HG03066 (cell line): ENCODE results near the gene DPM1.
A peak's percentile ranks its signal among the peaks of the same experiment; 100 is the strongest.
"Not testable (repeated sequence)": the region's sequence is repeated elsewhere in the genome, so short reads cannot be mapped to it uniquely, and the experiment has no call there.

Experiments
- ATAC-seq: cut with Tn5 transposase; IDR thresholded peaks from one replicate; pipeline ENCODE4 v1.9.1; 2021; ENCODE audit warnings: low read depth; ENCODE audit not compliant: unreplicated experiment

DPM1 gene

DNA sequence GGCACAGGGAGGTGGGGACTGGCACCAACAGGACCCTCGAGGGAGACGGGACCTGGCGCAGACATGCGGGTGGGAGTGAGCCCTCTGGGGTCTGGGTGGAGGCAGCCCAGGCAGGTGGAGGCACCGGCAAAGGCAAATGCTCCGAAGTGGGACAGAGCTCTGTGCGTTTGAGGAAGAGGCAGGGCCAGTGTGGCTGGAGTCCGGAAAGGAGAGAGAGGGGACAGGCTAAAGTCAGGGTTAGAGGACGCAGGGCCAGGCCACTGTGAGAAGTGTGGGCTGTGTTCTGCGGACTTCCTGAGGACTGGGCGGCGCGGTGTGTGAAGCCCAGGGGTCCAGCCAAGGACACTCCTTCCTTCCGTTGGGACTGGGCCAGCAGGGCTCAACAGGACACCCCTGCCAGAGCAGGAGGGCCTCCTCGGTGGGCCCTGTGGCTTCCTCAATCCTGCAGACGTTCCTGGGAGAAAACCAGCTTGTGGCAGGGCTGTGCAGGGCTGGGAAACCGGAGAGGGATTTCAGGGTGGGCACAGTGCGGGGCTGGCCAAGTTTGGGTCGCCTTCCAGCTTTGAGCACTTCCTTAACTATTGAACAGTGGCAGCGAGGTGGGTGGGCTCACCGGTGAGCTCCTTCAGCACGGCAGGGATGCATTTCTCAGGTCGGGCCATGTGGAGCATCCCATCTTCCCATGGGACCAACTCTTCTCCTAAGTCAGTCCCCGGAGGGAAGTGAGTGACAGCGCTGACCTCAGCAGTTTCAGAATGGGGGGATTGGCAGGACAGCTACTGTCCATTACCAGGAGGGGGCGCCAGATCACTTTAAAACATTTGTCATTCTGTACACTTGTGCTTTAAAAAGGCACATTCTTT is 22.8 kb upstream of the DPM1 start:
- ATAC-seq, result no peak

DNA sequence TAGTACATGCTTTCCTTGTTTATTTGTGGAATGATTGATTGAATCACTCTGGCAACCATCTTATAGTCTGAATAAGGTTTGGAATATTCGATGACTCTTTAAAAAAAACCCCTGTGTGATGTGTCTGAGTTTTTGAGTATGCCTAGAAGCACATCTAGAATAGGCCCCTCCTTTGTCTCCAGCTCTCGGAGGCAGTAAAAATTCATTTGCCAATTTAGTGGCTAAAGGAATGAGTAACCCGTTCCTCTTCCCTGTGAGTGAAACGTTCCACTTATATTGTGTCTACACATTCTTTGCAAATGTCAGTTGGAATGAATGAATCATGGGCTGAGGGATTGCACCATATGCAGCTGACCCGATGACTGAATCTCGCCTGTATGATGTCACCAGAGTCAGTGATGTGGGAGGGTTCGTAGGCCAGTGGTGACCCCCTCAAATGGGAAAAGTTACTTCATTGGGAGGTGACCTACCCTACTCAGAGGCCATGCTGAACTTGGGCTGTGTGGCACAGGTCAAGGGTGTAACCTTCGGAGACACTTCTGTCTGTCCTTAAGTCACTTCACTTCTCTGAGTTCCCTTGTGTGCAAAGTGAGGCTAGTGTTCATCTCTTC is 21.8 kb upstream of the DPM1 start:
- ATAC-seq, result no peak

DNA sequence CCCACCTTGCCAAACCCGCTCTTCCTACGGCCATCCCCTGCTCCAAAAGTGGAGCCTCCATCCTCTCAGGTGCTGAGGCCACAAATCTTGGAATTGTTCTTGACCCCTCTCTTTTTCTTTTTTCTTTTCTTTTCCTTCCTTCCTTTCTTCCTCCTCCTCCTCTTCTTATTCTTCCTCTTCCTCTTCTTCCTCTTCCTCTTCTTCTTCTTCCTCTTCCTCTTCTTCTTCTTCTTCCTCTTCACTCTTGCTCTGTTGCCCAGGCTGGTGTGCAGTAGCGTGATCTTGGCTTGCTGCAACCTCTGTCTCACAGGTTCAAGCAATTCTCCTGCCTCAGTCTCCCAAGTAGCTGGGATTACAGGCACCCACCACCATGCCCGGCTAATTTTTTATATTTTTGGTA is 20.2 kb upstream of the DPM1 start:
- ATAC-seq, result not testable (repeated sequence)

DNA sequence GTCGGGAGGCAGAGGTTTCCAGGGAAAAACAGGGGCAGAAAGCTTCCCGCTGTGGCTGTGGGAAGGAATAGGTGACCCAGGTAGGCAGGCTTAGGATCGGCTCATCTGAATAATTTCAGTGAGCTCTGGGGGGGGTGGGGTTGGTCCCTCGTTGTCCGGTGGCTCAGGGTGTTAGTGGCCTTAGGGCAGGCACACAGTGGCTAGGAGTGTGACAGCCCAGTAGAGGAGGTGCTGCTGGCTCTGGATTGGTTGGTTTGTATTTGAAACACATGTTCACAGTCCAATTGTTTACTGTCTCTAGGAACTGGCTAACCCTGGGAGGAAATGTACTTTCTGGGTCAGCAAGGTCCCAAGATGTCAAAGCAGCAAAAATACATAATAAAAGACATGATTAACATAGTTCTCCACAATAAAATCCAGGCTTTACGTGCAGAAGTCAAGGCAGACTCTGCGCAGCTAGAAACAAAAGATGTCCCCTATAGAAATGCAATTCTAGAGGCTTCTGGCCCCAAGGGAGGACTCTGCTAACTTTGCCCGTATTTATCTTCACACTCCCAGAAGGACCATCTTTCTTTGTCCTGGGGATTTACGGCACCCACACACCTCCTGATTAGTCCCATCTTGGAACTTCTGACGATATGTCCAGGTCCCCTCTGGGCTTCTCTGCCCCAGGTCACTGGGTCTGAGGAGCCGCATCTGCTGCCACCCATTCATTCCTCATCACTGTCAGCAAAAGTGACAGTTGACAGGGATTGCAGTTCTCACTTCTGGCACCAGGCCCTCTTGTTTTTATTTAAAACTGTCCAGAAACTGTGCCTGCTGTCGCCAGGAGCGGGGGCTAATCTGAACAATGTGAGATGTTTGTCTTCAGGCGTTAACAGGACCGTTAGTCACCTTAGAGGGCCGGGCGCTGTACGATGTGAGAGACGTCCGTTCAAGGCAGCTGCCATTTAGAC is 19.0 kb upstream of the DPM1 start:
- ATAC-seq, result no peak

DNA sequence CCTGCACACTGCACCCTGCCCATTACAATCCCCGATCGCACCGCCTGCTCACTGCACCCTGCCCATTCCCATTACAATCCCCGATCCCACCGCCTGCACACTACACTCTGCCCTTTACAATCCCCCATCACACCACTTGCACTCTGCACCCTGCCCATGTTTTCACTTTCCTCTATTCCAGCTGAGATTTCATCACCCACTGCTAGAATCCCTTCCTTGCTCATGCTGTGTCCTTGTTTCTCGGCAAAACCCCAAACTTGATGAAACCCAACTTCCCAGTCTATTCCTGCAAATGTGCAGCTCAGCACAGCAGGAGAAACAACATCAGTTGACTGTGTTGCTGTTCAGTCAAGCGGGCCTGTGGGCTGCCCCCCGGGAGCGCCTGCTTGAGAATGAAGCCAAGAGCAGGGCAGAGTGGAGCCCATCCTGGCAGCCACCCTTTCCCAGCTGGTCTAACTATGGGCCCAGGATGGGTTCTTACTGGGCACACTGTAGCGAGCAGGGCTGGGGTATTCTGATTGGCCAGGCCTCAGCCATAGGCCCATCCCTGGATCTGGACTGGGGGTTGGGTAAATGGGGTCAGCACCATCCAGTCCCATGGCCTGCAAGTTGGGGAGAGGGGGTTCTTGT is 17.5 kb upstream of the DPM1 start:
- ATAC-seq, result no peak

DNA sequence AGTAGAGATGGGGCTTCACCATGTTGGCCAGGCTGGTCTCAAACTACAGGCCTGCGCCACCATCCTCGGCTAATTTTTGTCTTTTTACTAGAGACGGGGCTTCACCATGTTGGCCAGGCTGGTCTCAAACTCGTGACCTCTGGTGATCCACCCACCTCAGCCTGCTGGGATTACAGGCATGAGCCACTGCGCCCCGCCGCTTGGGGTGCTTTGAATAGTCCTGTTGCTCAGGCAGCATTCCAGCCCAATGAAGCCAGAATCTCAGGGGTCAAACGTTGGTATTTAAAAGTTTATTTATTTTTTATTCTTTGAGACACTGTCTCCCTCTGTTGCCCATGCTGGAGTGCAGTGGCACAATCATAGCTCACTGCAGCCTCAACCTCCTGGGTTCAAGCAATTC is 11.6 kb upstream of the DPM1 start:
- no peak for ATAC-seq

DNA sequence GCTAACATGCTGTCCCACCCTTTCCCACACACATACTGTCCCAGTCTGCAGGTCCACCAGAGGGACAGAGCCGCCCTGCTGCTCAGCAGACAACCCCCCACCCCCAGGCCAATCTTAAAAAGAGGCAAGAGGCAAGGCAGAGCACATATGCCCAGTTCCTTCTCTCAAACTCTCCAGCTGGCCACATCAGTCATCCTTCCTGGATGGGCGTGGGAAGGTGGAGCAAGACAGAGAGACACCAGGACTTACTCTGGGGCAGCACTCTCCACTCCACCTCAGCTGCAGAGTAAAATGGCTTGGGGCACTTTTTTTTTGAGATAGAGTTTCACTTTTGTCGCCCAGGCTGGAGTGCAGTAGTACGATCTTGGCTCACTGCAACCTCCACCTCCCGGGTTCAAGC is 11.1 kb upstream of the DPM1 start:
- no peak for ATAC-seq

DNA sequence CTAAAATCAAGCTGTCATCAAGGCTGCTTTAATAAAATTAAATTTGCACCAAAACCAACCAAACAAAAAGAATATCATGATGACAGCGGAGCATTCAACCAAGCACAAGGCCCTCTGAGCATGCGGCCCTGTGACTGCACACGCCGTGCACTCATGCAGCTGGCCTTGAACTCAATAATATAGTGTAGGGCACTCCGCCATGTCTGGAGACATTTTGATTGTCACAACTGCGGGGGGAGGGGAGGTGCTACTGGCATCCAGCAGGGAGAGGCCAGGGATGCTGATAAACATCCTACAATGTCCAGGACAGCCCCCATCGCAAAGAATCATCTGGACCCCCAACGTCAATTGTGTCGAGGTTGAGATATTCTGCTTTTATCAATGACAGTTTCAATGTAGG is 10.0 kb upstream of the DPM1 start:
- no peak for ATAC-seq

DNA sequence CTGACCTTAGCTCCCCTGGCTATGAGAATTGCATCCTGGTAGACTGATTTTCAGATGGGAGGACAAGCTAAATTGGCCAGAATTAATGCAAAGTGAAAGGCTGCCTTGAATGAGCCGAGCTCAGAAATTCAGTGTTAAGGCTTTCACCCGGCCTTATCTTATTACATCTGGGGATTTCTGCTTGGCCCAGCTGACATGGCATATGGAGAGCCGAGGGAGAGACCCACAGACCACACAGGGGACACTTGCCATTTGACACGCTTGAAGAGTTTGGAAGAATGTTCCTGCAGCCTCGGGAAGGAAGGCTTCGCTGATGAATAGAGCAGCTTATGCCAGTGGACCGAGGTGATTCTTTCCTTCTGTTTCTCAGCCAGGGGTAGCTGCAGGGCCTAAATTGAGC is 9.3 kb upstream of the DPM1 start:
- no peak for ATAC-seq

DNA sequence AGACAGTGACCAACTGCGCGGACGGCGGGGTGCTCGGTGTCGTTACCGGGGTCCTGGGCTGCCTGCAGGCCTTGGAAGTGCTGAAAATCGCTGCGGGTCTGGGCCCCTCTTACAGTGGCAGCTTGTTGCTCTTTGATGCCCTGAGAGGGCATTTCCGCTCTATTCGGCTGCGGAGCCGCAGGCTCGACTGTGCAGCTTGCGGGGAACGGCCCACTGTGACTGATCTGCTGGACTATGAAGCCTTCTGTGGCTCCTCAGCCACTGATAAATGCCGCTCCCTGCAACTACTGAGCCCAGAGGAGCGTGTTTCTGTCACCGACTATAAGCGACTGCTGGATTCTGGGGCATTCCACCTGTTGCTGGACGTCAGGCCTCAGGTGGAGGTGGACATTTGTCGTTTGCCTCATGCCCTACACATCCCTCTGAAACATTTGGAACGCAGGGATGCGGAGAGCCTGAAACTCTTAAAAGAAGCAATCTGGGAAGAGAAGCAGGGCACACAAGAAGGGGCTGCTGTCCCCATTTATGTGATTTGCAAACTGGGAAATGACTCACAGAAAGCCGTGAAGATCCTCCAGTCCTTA is 1.3 kb upstream of the DPM1 start:
- ATAC-seq, result no peak

DNA sequence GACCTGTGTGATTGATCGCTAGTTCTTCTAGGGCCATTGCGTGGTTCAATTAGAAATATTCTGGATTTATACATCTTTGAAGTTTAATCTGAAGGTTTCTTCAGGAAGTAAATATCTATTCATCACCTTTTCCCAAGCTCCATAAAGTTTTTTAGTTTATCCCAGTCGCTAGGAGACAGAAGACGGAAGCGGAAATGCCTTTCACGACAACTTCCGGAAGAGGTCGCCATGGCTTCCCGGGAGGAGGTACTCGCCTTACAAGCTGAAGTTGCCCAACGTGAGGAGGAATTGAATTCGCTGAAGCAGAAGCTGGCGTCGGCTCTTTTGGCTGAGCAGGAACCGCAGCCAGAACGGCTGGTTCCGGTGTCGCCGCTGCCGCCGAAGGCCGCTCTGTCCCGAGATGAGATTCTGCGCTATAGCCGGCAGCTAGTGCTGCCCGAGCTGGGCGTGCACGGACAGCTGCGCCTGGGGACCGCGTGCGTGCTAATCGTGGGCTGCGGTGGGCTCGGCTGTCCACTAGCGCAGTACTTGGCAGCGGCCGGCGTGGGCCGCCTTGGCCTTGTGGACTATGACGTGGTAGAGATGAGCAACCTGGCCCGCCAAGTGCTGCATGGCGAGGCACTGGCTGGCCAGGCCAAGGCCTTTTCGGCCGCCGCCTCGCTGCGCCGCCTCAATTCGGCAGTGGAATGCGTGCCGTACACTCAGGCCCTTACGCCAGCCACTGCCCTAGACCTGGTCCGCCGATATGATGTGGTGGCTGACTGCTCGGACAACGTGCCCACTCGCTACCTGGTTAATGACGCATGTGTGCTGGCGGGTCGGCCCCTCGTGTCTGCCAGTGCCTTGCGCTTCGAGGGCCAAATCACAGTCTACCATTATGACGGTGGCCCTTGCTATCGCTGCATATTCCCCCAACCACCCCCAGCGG is 547 bp upstream of the DPM1 start, which contains the start of gene MOCS3:
TSS of gene MOCS3 (plus strand) at position 204 of the 928 bp plus-strand sequence. CDS start at position 229, 25 bp downstream.
- ATAC-seq, result peak; percentile 75

DNA sequence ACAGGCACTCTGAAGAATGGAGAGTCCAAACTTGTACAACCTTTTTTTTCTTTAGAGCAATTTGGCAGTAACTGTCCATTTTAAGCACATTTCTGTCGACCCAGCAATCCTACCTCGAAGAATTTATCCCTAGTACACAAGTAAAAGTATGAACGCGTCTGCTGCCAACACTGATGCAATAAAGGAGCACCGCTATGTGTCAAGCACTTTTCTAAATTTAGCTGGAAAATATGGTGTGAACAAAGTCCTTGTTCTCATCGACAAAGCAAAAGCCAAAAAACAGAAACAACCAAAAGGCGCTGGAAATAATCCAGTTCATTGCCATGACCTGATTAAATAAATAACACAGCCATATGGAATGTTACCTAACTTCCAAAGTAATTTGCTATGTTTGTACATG is 1.1 kb downstream of the DPM1 start:
- ATAC-seq, result no peak

DNA sequence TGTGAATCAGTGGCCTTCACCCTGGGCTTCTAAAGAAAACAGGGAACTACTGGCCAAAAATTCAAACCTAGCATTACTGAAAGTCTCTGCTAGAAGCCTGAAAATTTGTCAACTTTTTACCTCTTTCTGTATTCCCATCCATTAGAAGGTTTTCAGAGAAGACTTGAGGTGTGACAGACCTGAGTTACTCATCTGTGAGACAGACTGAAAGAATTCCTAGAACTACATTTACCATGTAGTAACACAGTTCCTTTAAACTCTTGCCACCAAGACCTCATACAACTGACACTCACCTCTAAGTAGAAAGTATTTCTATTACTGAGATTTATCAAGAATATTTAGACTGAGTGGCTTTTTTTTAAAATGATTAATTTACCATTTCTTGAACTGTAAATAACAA is 4.5 kb downstream of the DPM1 start:
- ATAC-seq, result no peak

DNA sequence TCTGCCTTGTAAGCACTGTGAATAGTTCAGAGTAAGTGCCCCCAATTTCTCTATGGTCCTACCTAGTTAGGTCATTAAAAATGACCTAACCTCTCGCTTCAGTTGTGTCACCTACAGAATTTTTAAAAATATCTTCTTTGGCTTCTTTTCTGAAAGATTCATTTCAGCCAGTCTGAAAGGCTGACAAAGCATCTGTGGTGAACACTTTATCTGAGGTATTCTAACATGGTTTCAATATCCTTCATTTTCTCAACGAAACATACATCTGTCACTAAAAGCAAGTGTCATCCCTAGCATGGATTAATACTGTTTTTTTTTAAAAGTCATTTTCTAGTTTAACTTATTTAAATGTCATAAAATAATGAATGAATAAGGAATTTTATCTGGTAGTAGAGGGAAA is 5.1 kb downstream of the DPM1 start:
- no peak for ATAC-seq

DNA sequence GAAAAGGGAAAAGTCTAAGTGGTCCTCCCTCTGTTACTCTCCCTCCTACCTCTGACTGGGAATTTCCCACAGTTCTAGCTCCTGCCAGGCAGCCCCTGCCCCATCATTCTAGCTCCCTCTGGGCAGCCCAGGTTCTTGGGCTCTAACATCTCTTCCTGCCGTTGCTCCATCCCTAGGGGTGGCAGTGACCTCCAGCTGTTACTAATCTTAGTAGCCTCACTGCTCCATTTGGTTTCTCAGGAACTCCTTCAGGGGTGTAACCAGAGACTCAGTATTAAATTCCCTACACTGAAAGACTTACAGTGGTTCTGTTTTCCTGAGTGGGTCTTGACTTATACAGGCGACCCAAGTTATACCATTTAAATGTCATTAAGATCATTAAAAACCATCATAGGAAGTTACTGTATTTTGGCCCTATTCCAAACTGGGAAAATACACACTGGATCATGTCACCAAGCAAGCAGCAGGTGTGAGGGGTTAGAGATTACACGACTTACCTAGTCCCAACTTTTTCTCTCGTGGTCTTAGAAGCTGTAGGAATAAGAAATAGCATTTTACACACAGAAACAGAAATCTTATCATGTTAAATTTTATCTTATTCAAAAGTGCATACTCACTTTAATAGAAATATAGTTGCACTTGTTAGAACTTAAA is 10.1 kb downstream of the DPM1 start:
- no peak for ATAC-seq

DNA sequence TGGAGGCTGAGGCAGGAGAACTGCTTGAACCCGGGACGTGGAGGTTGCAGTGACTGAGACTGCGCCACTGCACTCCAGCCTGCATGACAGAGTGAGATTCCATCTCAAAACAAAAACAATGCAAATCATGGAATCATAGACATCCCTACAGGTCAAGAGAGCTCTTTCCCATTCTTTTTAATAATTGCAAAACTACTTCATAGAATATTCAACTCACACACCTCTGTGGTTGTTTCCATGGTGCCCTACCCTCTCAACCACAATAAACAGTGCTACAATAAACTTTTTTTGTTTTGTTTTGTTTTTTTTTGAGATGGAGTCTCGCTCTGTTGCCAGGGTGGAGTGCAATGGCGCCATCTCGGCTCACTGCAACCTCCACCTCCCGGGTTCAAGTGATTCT is 15.3 kb downstream of the DPM1 start:
- ATAC-seq, result no peak

DNA sequence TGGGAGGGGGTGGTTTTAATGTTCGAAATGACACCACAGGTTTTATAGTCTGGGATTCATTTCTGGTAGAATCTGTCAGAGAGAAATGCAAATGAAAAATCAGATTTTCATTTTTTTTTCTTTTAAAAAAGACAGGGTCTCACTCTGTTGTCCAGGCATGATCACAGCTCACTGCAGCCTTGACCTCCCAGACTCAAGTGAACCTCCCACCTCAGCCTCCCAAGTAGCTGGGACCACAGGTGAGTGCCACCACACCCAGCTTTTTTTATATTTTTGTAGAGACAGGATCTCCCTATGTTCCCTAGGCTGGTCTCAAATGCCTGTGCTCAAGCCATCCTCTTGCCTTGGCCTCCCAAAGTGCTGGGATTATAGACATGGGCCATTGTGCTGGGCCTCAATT is 24.7 kb downstream of the DPM1 start:
- no peak for ATAC-seq

DNA sequence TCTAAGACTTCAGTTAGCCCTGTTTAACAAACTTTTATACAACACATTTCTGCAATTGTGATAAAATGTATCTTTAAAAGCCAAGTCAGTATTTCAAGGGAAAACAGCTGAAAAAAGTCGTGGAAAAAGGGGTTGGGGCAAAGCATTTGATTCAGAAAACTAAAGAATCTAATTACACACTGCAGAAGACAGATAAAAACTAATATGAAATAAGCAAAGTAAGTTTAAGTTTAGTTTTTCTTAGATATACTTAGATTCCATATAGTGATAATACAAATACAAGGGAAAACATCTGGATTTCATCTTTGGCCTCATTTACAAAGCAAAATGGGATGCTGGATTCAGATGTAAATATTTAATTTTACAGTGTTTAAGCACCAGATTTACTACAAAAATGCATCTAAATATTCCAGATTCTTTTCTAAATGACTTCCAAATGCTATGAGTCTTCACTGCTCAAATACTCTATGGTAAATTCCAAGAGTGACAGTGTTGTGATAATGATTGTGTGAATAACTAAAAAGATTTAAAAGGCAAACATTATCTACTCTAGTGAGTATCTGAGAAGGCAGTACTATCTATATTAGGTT is 25.5 kb downstream of the DPM1 start:
- ATAC-seq, result no peak
